GM12864 (cell line): Measurements from ENCODE around the gene TNK1.

ENCODE experiments used
- DNase-seq: peaks from one replicate; pipeline ENCODE4 v3.0.0-alpha.2; 2011; ENCODE audit warnings: low read depth
- H3K4me3 ChIP-seq: 2 replicates; pipeline ENCODE4 v1.5.1; 2011; ENCODE audit warnings: mild to moderate bottlenecking, low read depth, low read length, control low read depth
- CTCF ChIP-seq: IDR thresholded peaks from 2 replicates; pipeline ENCODE4 v1.5.1; 2011; ENCODE audit warnings: low read depth, mild to moderate bottlenecking, moderate library complexity, low read length, control low read depth, inconsistent platforms; ENCODE audit errors: missing control alignments

TNK1 gene

GRCh38 chr17:7421186-7421585 lies 40.3 kb downstream of the TNK1 start:
- H3K4me3 ChIP-seq, result no peak overlapping the region
- DNase-seq, result no peak
- TF ChIP-seq CTCF, result no peak

GRCh38 chr17:7423679-7424078 lies 42.8 kb downstream of the TNK1 start:
- no peak for DNase-seq
- H3K4me3 ChIP-seq, result no peak overlapping the region
- TF ChIP-seq CTCF, result no peak

- no peak for TF ChIP-seq CTCF
- no peak within 1 kb of the TSS for H3K4me3 ChIP-seq
- DNase-seq, result no peak
These were observed 44.4 kb downstream of the TNK1 start, which contains the start of gene SPEM2 for GRCh38 chr17:7425316-7425715. SPEM2 (plus strand) TSS chr17:7425616; CDS start chr17:7425689, 73 bp downstream.

GRCh38 chr17:7425756-7426155 lies 44.9 kb downstream of the TNK1 start:
- no peak for DNase-seq
- TF ChIP-seq CTCF, result no peak
- no peak overlapping the region for H3K4me3 ChIP-seq

- no peak for DNase-seq
- no peak for TF ChIP-seq CTCF
- H3K4me3 ChIP-seq, result no peak overlapping the region
These were observed 45.4 kb downstream of the TNK1 start for GRCh38 chr17:7426203-7426863.

- no peak for DNase-seq
- no peak for TF ChIP-seq CTCF
- no peak overlapping the region for H3K4me3 ChIP-seq
These were observed 46.1 kb downstream of the TNK1 start for GRCh38 chr17:7426896-7427489.

- TF ChIP-seq CTCF, result no peak
- no peak overlapping the region for H3K4me3 ChIP-seq
- DNase-seq, result no peak
These were observed 46.7 kb downstream of the TNK1 start for GRCh38 chr17:7427549-7427948.
